ENCODE data around the gene OSBPL10.

Gene OSBPL10

GRCh38 chr3:31960793-31961431, 20.1 kb downstream of the OSBPL10 start:
- TF ChIP-seq EZH2 (IDR thresholded peaks at IDR 0.05; ENCODE audit: borderline replicate concordance, low read length) (no peak), CTCF (IDR thresholded peaks at IDR 0.05; ENCODE audit: low read length) (no peak)
- Histone ChIP-seq H3K9ac (ENCODE audit: low read length) (peak overlapping the region; percentile 83; the same call in 1 of the 2 replicates), H3K4me1 (ENCODE audit: insufficient read depth, low read length, severe bottlenecking) (peaks cover 80% of the 10 kb centered on the region), H3F3A (ENCODE audit: insufficient read depth, low read length) (no peaks in the 10 kb centered on the region), H3K4me2 (ENCODE audit: low read length) (peak overlapping the region; percentile 83), H3K27ac (ENCODE audit: low read depth, low read length, poor library complexity, severe bottlenecking) (peak overlapping the region; percentile 96), H3K4me3 (ENCODE audit: low read depth, low read length, poor library complexity, severe bottlenecking) (peak overlapping the region; percentile 61), H3K9me2 (ENCODE audit: low read depth, low read length) (no peaks in the 10 kb centered on the region), H3K36me3 (ENCODE audit: insufficient read depth, low read length) (peaks cover 14% of the 10 kb centered on the region), H2AFZ (ENCODE audit: low read length) (no peak overlapping the region), H3K9me3 (ENCODE audit: low read length) (peaks cover 3% of the 10 kb centered on the region), H4K20me1 (ENCODE audit: insufficient read depth, low read length) (no peaks in the 10 kb centered on the region), H3K27me3 (ENCODE audit: insufficient read depth, low read length) (no peaks in the 10 kb centered on the region), H3K79me2 (ENCODE audit: insufficient read depth, low read length) (peaks cover 68% of the 10 kb centered on the region)

- H3K79me2 ChIP-seq (ENCODE audit: insufficient read depth, low read length), result peaks cover 70% of the 10 kb centered on the region
- H3K4me1 ChIP-seq (ENCODE audit: insufficient read depth, low read length, severe bottlenecking), result peaks cover 83% of the 10 kb centered on the region
Observed at GRCh38 chr3:31959951-31960792, 20.9 kb downstream of the OSBPL10 start.

GRCh38 chr3:31959251-31959650, 21.8 kb downstream of the OSBPL10 start:
- peak overlapping the region; percentile 83 for H3K4me2 ChIP-seq (ENCODE audit: low read length)
- H3K9me2 ChIP-seq (ENCODE audit: low read depth, low read length), result no peaks in the 10 kb centered on the region
- peaks cover 67% of the 10 kb centered on the region for H3K79me2 ChIP-seq (ENCODE audit: insufficient read depth, low read length)
- H4K20me1 ChIP-seq (ENCODE audit: insufficient read depth, low read length), result no peaks in the 10 kb centered on the region
- H3K9me3 ChIP-seq (ENCODE audit: low read length), result peaks cover 6% of the 10 kb centered on the region
- H3K27ac ChIP-seq (ENCODE audit: low read depth, low read length, poor library complexity, severe bottlenecking), result peak overlapping the region; percentile 96
- H3F3A ChIP-seq (ENCODE audit: insufficient read depth, low read length), result peaks cover 7% of the 10 kb centered on the region; the same call in 1 of the 2 replicates
- TF ChIP-seq EZH2 (IDR thresholded peaks at IDR 0.05; ENCODE audit: borderline replicate concordance, low read length) (no peak), CTCF (IDR thresholded peaks at IDR 0.05; ENCODE audit: low read length) (no peak)
- H3K36me3 ChIP-seq (ENCODE audit: insufficient read depth, low read length), result peaks cover 20% of the 10 kb centered on the region
- H2AFZ ChIP-seq (ENCODE audit: low read length), result no peak overlapping the region
- H3K9ac ChIP-seq (ENCODE audit: low read length), result peak overlapping the region; percentile 83
- H3K27me3 ChIP-seq (ENCODE audit: insufficient read depth, low read length), result no peaks in the 10 kb centered on the region
- H3K4me3 ChIP-seq (ENCODE audit: low read depth, low read length, poor library complexity, severe bottlenecking), result peak overlapping the region; percentile 61
- peaks cover 85% of the 10 kb centered on the region for H3K4me1 ChIP-seq (ENCODE audit: insufficient read depth, low read length, severe bottlenecking)

More at GRCh38 chr3:31959951-31960792, 20.9 kb downstream of the OSBPL10 start:
- Histone ChIP-seq H3K4me3 (ENCODE audit: low read depth, low read length, poor library complexity, severe bottlenecking) (peak overlapping the region; percentile 61), H3K9me2 (ENCODE audit: low read depth, low read length) (no peaks in the 10 kb centered on the region), H3K9ac (ENCODE audit: low read length) (peak overlapping the region; percentile 83), H4K20me1 (ENCODE audit: insufficient read depth, low read length) (no peaks in the 10 kb centered on the region), H3K27ac (ENCODE audit: low read depth, low read length, poor library complexity, severe bottlenecking) (peak overlapping the region; percentile 96), H3K36me3 (ENCODE audit: insufficient read depth, low read length) (peaks cover 22% of the 10 kb centered on the region), H3F3A (ENCODE audit: insufficient read depth, low read length) (no peaks in the 10 kb centered on the region), H3K27me3 (ENCODE audit: insufficient read depth, low read length) (no peaks in the 10 kb centered on the region), H2AFZ (ENCODE audit: low read length) (no peak overlapping the region), H3K4me2 (ENCODE audit: low read length) (peak overlapping the region; percentile 83), H3K9me3 (ENCODE audit: low read length) (peaks cover 6% of the 10 kb centered on the region)
- TF ChIP-seq EZH2 (IDR thresholded peaks at IDR 0.05; ENCODE audit: borderline replicate concordance, low read length) (no peak), CTCF (IDR thresholded peaks at IDR 0.05; ENCODE audit: low read length) (no peak)

Data from OCI-LY1 (cell line).